Tibial nerve (tissue), 4 donors: ENCODE data around the gene L1CAM. TPM values are rescaled to one million over a fixed set of nuclear protein-coding genes. Genes with fewer than 3 reads are reported as not detected.

Experiments
- DNase-seq, 2 donors: peaks; one replicate each; pipeline ENCODE4 v3.0.0-alpha.2; 2019; ENCODE audit warnings: low spot score in 2 of 2
- H3K27ac ChIP-seq, 4 donors: fragments of 200-600 bp; sonication (generic) in 3 of 4; one replicate each; pipeline ENCODE4 v1.5.1; 2017 to 2019; ENCODE audit warnings: mild to moderate bottlenecking in 1 of 4
- H3K27me3 ChIP-seq, 2 donors: fragments of 200-600 bp; sonication (generic) in 1 of 2; one replicate each; pipeline versions ENCODE4 v1.5.1 to v1.6.0; 2017 to 2019
- H3K36me3 ChIP-seq, 3 donors: fragments of 200-600 bp; sonication (generic); one replicate each; pipeline ENCODE4 v1.5.1; 2018 to 2019
- H3K4me1 ChIP-seq, 4 donors: fragments of 200-600 bp; sonication (generic) in 3 of 4; one replicate each; pipeline ENCODE4 v1.5.1; 2017 to 2019
- H3K4me3 ChIP-seq, 4 donors: fragments of 200-600 bp; sonication (generic) in 3 of 4; one replicate each; pipeline ENCODE4 v1.5.1; 2017 to 2019; ENCODE audit warnings: mild to moderate bottlenecking in 1 of 4, moderate library complexity in 1 of 4
- H3K9me3 ChIP-seq, 4 donors: fragments of 200-600 bp; sonication (generic) in 3 of 4; one replicate each; pipeline ENCODE4 v1.5.1; 2017 to 2019
- EP300 ChIP-seq, 2 donors: sonication (generic); formaldehyde crosslinking; IDR thresholded peaks; one replicate each; pipeline ENCODE4 v1.6.1; 2017; ENCODE audit warnings: antibody characterized with exemption in 2 of 2, mild to moderate bottlenecking in 1 of 2
- POLR2A ChIP-seq, 2 donors: fragments of 450-650 bp; IDR thresholded peaks; one replicate each; pipeline ENCODE4 v1.6.1; 2017; ENCODE audit warnings: antibody characterized with exemption in 2 of 2, mild to moderate bottlenecking in 2 of 2, moderate library complexity in 2 of 2
- WGBS, 2 donors: methylation state at CpG; one replicate each; pipeline ENCODE4 v1.1.5; 2018; 5-methylcytosine and 5-hydroxymethylcytosine counted together
- total RNA-seq, 4 donors: library from RNA; depleted of rRNA; stranded (reverse); fragments of >200 nt; gene quantifications; one replicate each; pipeline ENCODE4 v1.1.0, GENCODE V29; 2016
- TF ChIP-seq, protein P1 (sequence below), 5 experiments: fragments of 200-600 bp in 3 of 5; fragments of 450-650 bp in 2 of 5; sonication (generic) in 3 of 5; IDR thresholded peaks; one replicate each; pipeline ENCODE4 v1.5.1; 2016 to 2019; ENCODE audit warnings: antibody characterized with exemption in 5 of 5, mild to moderate bottlenecking in 3 of 5, moderate library complexity in 2 of 5

Gene L1CAM
- total RNA-seq, 4 donors from 2014 or later: 23.7 to 53.7 (median 46.3) TPM

DNA sequence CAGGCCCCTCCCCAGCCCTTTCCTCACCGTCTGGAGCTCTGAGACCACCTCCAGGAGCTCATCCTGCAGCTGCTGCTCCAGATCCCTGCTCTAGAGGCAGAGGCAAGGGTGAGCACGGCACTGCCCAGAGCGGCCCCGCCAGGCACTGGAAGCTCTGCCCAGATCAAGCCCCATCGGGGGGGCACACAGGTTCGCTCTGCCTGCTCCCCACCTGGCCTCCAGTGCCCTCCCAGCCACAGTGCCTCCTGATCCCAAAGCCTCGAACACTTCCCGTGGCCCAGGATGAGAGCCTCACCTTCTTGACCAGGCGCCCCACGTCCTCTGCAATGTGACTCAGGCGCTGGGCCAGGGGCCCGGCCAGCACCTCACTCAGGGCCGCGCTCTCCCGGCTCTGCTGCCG, 35.1 kb upstream of the L1CAM start:
- TF ChIP-seq EP300 (IDR thresholded peaks at IDR 0.05) (no peak), POLR2A (IDR thresholded peaks at IDR 0.05) (no peak)
- TF ChIP-seq, protein P1, sequence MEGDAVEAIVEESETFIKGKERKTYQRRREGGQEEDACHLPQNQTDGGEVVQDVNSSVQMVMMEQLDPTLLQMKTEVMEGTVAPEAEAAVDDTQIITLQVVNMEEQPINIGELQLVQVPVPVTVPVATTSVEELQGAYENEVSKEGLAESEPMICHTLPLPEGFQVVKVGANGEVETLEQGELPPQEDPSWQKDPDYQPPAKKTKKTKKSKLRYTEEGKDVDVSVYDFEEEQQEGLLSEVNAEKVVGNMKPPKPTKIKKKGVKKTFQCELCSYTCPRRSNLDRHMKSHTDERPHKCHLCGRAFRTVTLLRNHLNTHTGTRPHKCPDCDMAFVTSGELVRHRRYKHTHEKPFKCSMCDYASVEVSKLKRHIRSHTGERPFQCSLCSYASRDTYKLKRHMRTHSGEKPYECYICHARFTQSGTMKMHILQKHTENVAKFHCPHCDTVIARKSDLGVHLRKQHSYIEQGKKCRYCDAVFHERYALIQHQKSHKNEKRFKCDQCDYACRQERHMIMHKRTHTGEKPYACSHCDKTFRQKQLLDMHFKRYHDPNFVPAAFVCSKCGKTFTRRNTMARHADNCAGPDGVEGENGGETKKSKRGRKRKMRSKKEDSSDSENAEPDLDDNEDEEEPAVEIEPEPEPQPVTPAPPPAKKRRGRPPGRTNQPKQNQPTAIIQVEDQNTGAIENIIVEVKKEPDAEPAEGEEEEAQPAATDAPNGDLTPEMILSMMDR (IDR thresholded peaks at IDR 0.05): no peak
- Histone ChIP-seq H3K27me3 (peaks cover 0 to 15% of the 10 kb centered on the region in 2 donors), H3K36me3 (no peaks in the 10 kb centered on the region), H3K4me3 (no peak overlapping the region), H3K27ac (no peak overlapping the region), H3K4me1 (peaks cover 0 to 48% (median 8%) of the 10 kb centered on the region in 4 donors), H3K9me3 (no peaks in the 10 kb centered on the region)
- DNase-seq: no peak
- WGBS, 2 donors: 73 to 100% methylated on average over 3 to 16 of the region's 16 CpGs

DNA sequence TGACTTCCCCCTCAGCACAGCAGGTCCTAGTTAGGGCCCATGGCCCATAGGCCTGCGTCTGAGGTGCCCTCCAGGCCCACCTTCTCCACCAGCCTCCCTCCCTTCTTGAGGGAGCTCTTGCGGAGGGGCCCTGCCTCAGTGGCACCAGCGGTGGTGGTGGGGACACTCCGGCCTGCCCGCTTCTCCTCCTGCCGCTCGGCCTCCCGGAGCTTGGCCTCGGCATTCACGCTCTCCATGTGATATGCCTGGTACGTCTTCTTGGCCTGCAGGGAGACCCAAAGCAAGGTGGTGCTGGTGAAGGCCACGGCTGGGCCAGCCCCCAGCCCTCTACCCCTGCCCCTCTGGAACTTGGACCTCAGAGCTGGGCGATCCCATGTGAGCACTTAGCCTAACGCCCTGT, 34.6 kb upstream of the L1CAM start:
- Histone ChIP-seq H3K4me1 (peaks cover 0 to 44% (median 8%) of the 10 kb centered on the region in 4 donors), H3K36me3 (no peaks in the 10 kb centered on the region), H3K27me3 (peaks cover 0 to 15% of the 10 kb centered on the region in 2 donors), H3K27ac (no peak overlapping the region), H3K4me3 (no peak overlapping the region), H3K9me3 (no peaks in the 10 kb centered on the region)
- DNase-seq: no peak
- TF ChIP-seq POLR2A (IDR thresholded peaks at IDR 0.05) (no peak), EP300 (IDR thresholded peaks at IDR 0.05) (no peak)
- TF ChIP-seq, protein P1 (IDR thresholded peaks at IDR 0.05): no peak
- WGBS, 2 donors: 94 to 100% methylated on average over 1 to 13 of the region's 14 CpGs

- DNase-seq: no peak
- Histone ChIP-seq H3K4me1 (peaks cover 0 to 35% (median 7%) of the 10 kb centered on the region in 4 donors), H3K27ac (no peak overlapping the region), H3K4me3 (no peak overlapping the region), H3K27me3 (peaks cover 0 to 13% of the 10 kb centered on the region in 2 donors), H3K36me3 (no peaks in the 10 kb centered on the region), H3K9me3 (no peaks in the 10 kb centered on the region)
- TF ChIP-seq POLR2A (IDR thresholded peaks at IDR 0.05) (no peak), EP300 (IDR thresholded peaks at IDR 0.05) (no peak)
- TF ChIP-seq, protein P1 (IDR thresholded peaks at IDR 0.05): no peak
- 91 to 99% methylated on average over 12 to 13 of the region's 13 CpGs for WGBS, 2 donors
Measured at GRCh38 chrX:153919281-153919680, 33.3 kb upstream of the L1CAM start.

- H3K9me3 ChIP-seq: no peaks in the 10 kb centered on the region
- no peak overlapping the region for H3K4me3 ChIP-seq
- no peaks in the 10 kb centered on the region for H3K27me3 ChIP-seq
- peaks cover 0 to 21% (median 5%) of the 10 kb centered on the region in 4 donors for H3K4me1 ChIP-seq
- H3K36me3 ChIP-seq: no peaks in the 10 kb centered on the region
- DNase-seq: no peak
- TF ChIP-seq POLR2A (IDR thresholded peaks at IDR 0.05) (no peak), EP300 (IDR thresholded peaks at IDR 0.05) (no peak)
- TF ChIP-seq, protein P1 (IDR thresholded peaks at IDR 0.05): no peak
- WGBS, 2 donors: 81 to 85% methylated on average over 6 of the region's 6 CpGs
- no peak overlapping the region for H3K27ac ChIP-seq
Measured at GRCh38 chrX:153917869-153918268, 31.9 kb upstream of the L1CAM start.

DNA sequence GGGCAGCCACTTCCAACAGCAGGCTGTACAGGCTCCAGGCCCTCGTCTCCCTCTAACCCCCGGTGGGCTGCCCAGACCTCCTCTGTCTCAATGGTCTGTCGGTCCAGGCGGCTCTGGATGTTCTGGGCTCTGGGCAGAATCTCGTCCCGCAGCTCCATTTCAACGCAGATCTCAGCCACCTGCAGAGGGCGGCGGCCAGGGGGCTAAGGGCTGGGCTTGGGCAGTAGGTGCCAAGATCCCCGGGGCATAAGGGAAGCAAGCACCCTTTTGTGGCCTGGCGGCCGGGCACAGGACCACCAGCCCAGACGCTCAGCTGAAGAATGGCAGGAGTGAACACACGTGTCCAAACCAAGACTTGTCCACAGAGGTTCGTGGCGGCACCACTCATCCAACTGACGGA, 27.7 kb upstream of the L1CAM start:
- Histone ChIP-seq H3K4me3 (no peak overlapping the region), H3K4me1 (no peaks in the 10 kb centered on the region), H3K9me3 (no peaks in the 10 kb centered on the region), H3K36me3 (no peaks in the 10 kb centered on the region), H3K27ac (no peak overlapping the region), H3K27me3 (no peaks in the 10 kb centered on the region)
- DNase-seq: no peak
- TF ChIP-seq EP300 (IDR thresholded peaks at IDR 0.05) (no peak), POLR2A (IDR thresholded peaks at IDR 0.05) (no peak)
- TF ChIP-seq, protein P1 (IDR thresholded peaks at IDR 0.05): no peak
- WGBS, 2 donors: 86 to 91% methylated on average over 9 to 17 of the region's 17 CpGs
